GM18505 (cell line): ENCODE results near the gene LMTK2.

Source experiments
- ATAC-seq: cut with Tn5 transposase; IDR thresholded peaks from one replicate; pipeline ENCODE4 v1.9.1; 2021; ENCODE audit not compliant: unreplicated experiment
- POLR2A ChIP-seq: IDR thresholded peaks from 4 replicates; pipeline ENCODE4 v1.6.1; 2011; ENCODE audit warnings: borderline replicate concordance; ENCODE audit not compliant: insufficient read depth, insufficient read length; ENCODE audit errors: extremely low read depth

LMTK2 gene

DNA sequence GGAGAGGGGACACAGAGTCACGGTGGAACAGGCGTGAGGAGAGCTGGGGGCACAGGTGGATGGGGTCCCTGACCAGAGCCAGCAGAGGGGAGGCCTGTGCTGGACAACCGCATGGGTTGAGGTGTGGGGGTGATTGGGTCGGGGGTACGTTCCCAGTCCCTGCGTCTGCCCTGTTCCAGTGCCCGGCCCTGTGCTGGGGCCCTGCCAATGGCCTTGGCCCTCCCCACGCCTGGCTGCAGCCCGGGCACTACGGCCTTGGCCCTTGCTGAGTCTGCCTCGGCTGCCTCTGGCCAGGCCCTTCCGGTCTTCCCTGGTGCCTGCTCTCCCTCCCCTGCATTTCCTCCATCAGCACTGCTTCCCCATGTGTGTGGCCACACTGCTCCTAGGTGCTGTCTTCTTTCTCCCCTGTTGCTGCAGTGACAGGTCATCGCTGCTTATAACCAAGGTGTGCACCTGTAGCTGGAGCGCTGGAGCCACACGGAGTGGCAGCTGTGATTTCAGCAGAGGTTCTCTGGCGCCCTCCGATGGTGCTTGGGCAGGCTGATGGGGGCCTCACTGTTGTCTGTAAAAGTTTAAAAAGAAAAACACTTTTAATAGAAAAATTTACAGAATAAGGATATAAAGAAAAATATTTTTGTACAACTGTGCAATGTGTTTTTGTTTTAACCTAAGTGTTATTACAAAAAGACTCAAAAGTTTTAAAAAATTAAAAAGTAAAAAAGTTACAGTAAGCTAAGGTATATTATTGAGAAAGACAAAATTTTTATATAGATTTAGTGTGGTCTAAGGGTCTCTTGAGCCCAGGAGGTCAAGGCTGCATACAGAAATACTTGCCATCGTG is 59.4 kb downstream of the LMTK2 start:
- no peak for ATAC-seq
- TF ChIP-seq POLR2A = no peak

DNA sequence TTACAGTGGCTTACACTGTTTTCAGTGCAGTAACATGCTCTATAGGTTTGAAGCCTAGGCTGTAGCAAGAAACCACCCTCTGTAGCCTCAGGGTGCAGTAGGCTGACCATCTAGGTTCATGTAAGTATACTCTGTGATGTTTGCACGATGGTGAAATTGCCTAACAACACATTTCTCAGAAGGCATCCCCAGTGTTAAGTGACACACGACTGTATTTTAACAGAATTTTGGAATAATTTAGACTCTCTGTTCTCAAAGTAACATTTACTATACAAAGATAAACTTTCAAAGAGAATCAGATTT is 60.0 kb downstream of the LMTK2 start:
- TF ChIP-seq POLR2A = no peak
- ATAC-seq = no peak

DNA sequence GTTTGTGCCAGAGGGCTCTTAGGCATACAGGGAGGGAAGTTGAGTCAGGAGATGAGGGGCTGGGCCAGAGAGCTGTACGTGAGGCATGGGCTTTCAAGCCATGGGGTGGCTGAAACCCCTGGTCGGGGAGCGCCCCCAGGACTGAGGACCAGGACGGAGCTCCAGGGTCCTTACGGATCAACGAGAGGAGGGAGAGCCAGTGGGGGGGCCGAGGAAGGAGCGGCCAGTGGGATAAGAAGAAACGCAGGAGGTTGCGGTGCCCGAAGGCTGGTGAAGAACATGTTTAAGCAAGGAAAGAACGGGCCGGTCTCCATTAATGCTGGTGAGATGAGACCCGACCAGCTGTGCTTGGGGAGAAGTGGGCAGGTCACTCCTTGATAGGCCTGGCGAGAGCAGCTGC is 61.0 kb downstream of the LMTK2 start:
- no peak for TF ChIP-seq POLR2A
- no peak for ATAC-seq

DNA sequence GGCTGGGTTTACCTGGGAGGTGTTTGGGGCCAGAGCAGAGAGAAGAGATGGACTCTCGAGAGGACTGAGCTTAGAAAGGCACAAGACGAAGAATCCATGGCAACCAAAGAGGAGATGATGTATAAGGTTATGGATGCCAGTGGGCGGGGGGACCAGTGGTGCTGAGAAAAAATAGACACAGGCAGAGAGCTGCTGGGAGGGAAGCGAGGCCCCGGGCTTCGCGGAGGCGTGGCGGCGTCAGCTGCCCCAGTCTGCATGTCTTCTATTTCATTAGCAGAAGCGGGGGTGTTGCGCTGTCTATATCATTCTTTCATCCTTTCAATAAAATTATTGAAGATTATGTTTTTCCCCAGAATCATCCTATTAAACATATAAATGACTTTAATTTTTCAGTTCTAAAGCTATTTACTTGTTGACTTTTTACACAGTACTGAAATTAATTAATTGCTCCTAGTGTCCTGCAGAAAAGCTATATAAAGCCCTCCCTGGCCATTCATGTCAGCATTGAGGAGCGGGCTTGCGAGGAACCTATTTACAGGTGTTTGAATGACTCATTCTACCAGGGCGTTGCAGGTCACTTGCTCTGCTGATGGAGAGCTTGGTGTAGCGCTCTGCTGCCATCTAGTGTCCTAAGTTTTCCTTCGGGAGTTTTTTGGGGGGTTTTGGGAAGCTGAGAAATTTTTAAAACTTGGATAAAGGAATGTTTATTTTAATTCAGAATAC is 61.7 kb downstream of the LMTK2 start:
- TF ChIP-seq POLR2A = no peak
- peak; percentile 74 for ATAC-seq

DNA sequence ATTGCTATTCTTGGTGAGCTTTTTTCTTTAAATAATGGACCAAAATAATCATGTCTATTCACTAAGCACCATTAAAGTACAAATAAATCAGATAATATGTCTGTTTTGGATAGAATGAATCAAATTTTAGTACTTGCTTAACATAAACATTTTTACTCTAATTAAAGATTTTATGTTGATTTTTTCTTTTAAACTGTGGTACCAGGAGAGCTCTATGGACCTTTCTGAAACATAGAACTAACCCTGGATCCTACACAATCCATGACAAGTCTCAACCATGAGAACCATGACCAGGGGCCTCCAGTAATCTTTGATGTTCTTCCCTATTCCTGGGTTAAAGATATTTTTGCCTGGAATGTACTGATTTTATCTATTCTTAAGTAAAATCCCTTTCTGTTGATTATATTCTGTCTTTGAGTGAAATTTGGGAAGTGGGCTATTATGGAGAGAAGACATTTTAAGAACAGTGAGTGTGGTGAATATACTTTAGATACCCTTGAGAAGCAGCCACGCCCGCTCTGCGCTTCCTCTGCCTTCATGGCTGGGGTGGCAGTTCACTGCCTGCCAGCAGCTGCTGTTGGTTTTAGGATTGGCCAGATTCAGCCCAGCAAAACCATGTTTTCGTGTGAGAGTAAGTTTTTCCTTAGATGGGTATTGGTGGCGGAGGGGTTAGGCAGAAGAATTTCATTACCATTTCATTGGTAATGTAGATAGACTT is 62.4 kb downstream of the LMTK2 start:
- no peak for TF ChIP-seq POLR2A
- no peak for ATAC-seq

DNA sequence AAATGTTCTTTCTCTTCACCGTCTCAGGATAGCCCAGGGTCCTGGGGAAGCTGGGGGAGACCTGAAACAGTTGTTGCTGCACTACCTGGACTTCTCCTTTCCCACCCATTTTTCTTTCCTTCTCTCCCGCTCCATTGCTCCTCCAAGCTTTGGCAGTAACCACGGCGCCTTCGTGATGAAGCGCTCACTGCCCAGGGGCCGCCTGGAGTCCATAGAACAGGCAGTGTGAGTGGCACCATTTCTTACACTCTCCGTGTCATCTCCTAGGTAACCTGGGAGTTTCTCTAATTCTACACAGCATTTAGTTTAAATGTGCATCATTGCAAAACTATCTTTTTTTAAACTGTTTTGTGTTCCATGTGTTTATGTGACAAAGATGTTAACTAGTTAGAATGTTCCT is 64.3 kb downstream of the LMTK2 start:
- no peak for TF ChIP-seq POLR2A
- no peak for ATAC-seq

DNA sequence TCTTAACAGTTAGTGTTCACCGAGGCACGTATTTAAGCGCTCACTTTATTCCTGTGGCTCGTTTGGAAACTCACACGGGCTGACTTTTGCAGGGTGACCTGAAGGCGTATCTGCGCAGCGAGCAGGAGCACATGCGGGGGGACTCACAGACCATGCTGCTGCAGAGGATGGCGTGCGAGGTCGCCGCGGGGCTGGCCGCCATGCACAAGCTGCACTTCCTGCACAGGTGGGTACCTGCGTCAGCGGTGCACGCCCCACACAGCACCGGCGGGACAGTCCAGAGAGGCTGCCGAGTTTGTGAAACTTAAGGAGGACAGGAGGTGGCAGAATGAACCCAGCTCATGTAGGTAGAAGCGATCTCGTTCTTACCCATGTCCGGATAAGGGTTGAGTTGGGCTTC is 64.8 kb downstream of the LMTK2 start:
- ATAC-seq = no peak

DNA sequence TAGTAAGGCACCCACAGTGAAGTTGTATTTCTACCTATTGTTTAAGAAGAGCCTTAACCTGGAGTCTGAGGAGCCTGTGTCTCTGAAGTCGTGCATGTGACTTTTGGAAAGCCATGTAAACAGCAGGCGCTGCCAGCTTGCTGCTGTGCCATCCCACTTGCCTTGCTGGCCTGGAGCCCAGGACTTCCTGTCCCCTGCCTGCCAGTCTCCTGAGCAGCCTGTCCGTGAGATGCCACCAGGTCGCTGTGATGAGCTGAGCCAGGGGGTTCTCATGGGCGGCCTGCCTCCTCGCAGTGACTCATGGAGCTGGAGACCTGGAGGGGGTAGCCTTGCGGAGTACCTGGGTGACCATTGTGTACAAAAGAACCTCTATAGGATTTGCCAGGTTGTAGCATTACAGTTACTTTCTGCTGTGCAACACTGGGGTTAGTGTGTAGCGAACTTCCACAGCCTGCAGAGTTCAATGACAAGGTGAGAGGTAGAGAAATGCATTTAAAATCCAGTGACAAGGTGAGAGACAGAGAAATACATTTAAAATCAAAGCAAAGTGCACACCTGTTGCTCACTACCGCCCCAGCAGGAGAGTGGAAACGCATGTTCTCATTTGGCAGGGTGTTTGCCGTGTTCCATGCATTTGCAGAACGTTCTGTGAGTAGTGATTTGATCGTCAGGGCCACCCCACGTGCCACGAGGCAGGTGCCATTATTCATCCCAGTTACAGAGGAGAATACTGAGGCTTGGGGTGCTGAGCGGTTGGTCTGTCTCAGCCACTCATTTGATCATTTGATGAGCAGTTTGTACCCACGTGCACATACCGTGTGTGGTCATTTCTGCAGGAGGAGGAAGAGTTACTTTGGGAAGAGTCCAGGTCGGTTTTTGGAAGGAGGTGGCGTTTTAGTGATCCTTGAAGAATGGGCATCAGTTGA is 67.9 kb downstream of the LMTK2 start:
- TF ChIP-seq POLR2A = no peak
- ATAC-seq = no peak

More for the DNA sequence above, 64.8 kb downstream of the LMTK2 start:
- TF ChIP-seq POLR2A = no peak

DNA sequence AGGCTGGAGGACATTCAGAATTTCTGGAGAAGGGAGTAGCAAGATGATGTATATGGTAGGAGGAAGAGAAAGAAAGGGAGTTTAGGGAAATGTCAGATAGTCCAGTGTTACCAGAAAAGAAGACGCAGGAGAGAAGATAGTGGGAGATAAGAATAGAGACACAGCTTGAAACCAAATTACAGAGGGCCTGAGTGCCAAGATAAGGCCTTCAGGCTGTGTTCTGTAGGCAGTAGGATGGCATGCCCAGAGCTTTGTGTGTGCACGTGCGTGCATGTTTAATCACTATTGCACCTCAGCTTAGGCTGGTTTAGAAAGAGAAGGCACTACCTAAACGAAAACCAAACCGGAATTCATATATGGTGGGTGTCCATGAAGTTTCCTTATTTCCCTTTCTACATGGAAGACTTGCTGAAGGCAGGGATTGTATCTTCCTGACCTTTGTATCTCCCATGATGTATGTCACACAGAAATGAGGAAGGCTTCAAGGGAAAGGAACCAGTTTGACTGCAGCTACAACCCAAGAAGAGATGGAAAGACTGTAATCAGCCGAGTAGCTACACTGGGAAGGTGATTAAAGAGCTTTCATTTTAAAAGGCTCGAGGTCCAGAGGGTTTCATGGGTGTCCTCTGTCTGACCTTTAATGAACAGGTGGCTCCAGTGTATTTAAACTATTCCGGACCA is 68.7 kb downstream of the LMTK2 start:
- no peak for TF ChIP-seq POLR2A
- ATAC-seq = no peak

DNA sequence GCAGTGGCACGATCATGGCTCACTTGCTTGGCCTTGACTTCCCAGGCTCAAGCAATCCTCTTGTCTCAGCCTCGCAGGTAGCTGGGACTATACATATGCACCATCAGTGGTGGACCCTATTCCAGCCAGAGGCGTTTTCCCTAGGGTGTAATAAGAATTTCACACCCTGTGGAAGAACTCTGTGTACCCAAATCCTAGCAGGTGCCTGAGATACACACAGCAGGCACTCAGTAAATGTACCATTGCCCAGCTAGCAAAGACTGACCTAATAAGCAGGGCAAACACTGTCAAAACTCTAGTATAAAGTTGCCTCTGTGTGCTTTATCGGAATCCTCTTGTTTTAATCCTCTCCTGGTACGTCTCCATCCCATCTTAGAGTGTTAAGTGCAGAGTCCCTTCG is 70.9 kb downstream of the LMTK2 start:
- no peak for TF ChIP-seq POLR2A
- ATAC-seq = no peak

DNA sequence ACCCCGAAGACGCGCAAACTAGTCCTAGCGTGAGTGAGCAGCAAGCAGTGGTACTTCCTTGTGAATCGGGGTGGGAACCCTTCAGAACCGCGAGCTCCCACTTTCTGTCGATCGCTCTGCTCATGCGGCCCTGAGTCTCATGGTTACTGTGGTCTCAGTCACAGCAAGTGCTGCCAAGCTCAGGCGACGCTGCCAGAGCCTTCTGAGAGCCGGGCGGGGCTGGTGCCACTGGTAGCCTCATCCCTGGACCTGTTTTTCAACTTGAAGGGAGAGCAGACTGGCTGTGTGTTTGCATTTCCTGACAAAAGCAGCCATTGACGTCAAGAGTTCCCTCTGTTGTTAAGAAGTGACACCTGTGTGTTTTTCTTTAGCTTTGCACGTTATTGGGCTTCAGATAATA is 71.7 kb downstream of the LMTK2 start:
- no peak for TF ChIP-seq POLR2A

DNA sequence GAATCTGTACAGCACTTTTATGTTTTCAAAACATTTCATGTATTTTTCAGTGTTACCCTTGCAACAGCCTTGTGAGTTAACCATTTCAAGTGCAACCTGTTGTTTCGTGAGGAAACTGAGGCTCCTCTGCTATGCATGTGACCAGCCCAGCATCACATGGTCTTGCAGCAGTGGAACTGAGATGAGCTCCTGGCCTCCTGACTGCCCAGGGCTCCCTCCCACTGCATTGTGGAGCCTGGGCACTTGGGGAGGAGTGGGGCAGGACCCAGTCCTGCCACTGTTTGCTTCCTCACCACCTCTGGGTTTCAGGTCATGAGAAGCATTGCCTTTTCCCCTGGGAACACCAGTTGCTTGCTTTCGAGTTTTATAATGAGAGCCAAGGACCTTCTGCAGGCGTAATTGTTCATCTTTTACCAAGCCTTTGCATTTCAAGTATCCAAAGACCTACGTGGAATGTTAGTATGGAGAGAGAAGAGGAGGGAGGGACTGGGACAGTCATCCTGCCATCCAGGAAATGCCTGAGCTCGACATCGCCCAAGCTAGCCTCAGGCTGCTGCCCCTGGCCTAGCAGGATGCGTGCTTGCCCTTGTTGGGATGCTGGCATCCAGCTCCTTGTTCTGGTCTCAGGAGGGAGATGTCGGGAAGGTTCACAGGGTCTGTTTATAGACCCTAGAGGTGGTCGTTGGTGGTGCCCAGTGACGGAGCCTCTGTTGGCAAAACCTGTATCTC is 72.3 kb downstream of the LMTK2 start:
- no peak for ATAC-seq
- no peak for TF ChIP-seq POLR2A

More for the DNA sequence above, 71.7 kb downstream of the LMTK2 start:
- ATAC-seq = no peak
